ENCODE measurements around the gene HAS3.

DNA sequence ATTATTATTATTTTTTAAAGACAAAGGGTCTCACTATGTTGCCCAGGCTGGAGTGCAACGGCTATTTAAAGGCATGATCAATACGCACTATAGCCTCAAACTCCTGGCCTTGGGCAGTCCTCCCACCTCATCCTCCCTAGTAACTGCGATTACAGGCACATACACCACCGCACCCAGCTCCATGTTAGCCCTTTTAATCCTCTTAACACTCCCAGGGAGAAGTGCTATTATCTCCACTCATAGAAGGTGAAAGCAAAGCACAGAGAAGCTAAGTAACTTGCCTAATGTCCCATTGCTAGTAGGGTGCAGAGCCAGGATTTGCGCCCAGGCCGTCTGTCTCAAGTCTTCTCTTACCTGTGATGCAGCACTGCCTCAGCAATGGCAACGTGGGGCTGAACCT lies 5.0 kb downstream of the HAS3 start:
- TF ChIP-seq, protein P1, sequence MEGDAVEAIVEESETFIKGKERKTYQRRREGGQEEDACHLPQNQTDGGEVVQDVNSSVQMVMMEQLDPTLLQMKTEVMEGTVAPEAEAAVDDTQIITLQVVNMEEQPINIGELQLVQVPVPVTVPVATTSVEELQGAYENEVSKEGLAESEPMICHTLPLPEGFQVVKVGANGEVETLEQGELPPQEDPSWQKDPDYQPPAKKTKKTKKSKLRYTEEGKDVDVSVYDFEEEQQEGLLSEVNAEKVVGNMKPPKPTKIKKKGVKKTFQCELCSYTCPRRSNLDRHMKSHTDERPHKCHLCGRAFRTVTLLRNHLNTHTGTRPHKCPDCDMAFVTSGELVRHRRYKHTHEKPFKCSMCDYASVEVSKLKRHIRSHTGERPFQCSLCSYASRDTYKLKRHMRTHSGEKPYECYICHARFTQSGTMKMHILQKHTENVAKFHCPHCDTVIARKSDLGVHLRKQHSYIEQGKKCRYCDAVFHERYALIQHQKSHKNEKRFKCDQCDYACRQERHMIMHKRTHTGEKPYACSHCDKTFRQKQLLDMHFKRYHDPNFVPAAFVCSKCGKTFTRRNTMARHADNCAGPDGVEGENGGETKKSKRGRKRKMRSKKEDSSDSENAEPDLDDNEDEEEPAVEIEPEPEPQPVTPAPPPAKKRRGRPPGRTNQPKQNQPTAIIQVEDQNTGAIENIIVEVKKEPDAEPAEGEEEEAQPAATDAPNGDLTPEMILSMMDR (IDR thresholded peaks at IDR 0.05; ENCODE audit: extremely low read depth in 1 of 2, insufficient read depth in 1 of 2, low read depth in 1 of 2, low read length in 2 of 2) = no peak
- TF ChIP-seq POLR2AphosphoS5 (IDR thresholded peaks at IDR 0.05; ENCODE audit: insufficient read depth, low read depth, low read length) (no peak), EZH2 (IDR thresholded peaks at IDR 0.05; ENCODE audit: borderline replicate concordance, low read depth, low read length, severe bottlenecking) (no peak), POLR2A (IDR thresholded peaks at IDR 0.05; ENCODE audit: low read depth, low read length) (no peak), FOS (IDR thresholded peaks at IDR 0.05; ENCODE audit: borderline replicate concordance, insufficient read depth, low read length) (no peak), GATA2 (IDR thresholded peaks at IDR 0.05; ENCODE audit: insufficient read depth, insufficient read length, low read depth, low read length) (no peak), MAX (IDR thresholded peaks at IDR 0.05; ENCODE audit: insufficient read depth, insufficient read length) (no peak), MYC (IDR thresholded peaks at IDR 0.05; ENCODE audit: low read depth, low read length) (no peak)
